ENCODE data around the gene REXO1.

Gene REXO1

GRCh38 chr19:1766800-1767352, 81.4 kb downstream of the REXO1 start:
- FAIRE-seq, result no peak

- no peak for FAIRE-seq
Measured at GRCh38 chr19:1765904-1766799, 82.1 kb downstream of the REXO1 start.

Measured in islet of Langerhans (tissue), 1 donor.